ENCODE data around the gene SEL1L3.

GRCh38 chr4:25889589-25890503, 27.1 kb upstream of the SEL1L3 start:
- TF ChIP-seq POLR2A (IDR thresholded peaks at IDR 0.05; ENCODE audit: low read length), result no peak
- TF ChIP-seq GATA1 (IDR thresholded peaks at IDR 0.05; ENCODE audit: low read depth, low read length), result no peak
